AG09309 (cell line): Measurements from ENCODE around the gene PRODH.
"Not testable (repeated sequence)": the region's sequence is repeated elsewhere in the genome, so short reads cannot be mapped to it uniquely, and the experiment has no call there.

Source experiments
- DNase-seq: peaks from one replicate; pipeline ENCODE4 v3.0.0-alpha.2; 2010; ENCODE audit warnings: low read depth
- H3K4me3 ChIP-seq: 2 replicates; pipeline ENCODE4 v1.5.1; 2011; ENCODE audit warnings: mild to moderate bottlenecking, low read depth, low read length, moderate library complexity; ENCODE audit not compliant: control insufficient read depth
- CTCF ChIP-seq: IDR thresholded peaks from 2 replicates; pipeline ENCODE4 v1.5.1; 2011; ENCODE audit warnings: mild to moderate bottlenecking, low read depth, low read length, inconsistent platforms; ENCODE audit not compliant: insufficient read depth, control insufficient read depth; ENCODE audit errors: missing control alignments

PRODH gene

GRCh38 chr22:18965526-18966421 is 29.7 kb upstream of the PRODH start:
- no peak for DNase-seq
- no peak for TF ChIP-seq CTCF
- no peak overlapping the region for H3K4me3 ChIP-seq

GRCh38 chr22:18964501-18965265 is 28.6 kb upstream of the PRODH start:
- not testable (repeated sequence) for H3K4me3 ChIP-seq, DNase-seq

GRCh38 chr22:18964051-18964450 is 28.0 kb upstream of the PRODH start:
- H3K4me3 ChIP-seq, DNase-seq: not testable (repeated sequence)

GRCh38 chr22:18962308-18962635 is 26.2 kb upstream of the PRODH start:
- no peak overlapping the region for H3K4me3 ChIP-seq
- TF ChIP-seq CTCF: no peak
- DNase-seq: no peak

- not testable (repeated sequence) for H3K4me3 ChIP-seq, DNase-seq
Observed at GRCh38 chr22:18961632-18962307, 25.7 kb upstream of the PRODH start.

GRCh38 chr22:18961201-18961600 is 25.1 kb upstream of the PRODH start:
- DNase-seq: not testable (repeated sequence)

GRCh38 chr22:18960166-18960820 is 24.2 kb upstream of the PRODH start:
- H3K4me3 ChIP-seq, DNase-seq: not testable (repeated sequence)

More at GRCh38 chr22:18961201-18961600, 25.1 kb upstream of the PRODH start:
- not testable (repeated sequence) for H3K4me3 ChIP-seq

- DNase-seq: not testable (repeated sequence)
Observed at GRCh38 chr22:18959741-18960140, 23.6 kb upstream of the PRODH start.

GRCh38 chr22:18959266-18959665 is 23.2 kb upstream of the PRODH start:
- DNase-seq, H3K4me3 ChIP-seq: not testable (repeated sequence)

More at GRCh38 chr22:18959741-18960140, 23.6 kb upstream of the PRODH start:
- not testable (repeated sequence) for H3K4me3 ChIP-seq

GRCh38 chr22:18958738-18959137 is 22.6 kb upstream of the PRODH start:
- H3K4me3 ChIP-seq, DNase-seq: not testable (repeated sequence)

GRCh38 chr22:18958321-18958705 is 22.2 kb upstream of the PRODH start:
- H3K4me3 ChIP-seq, DNase-seq: not testable (repeated sequence)

- not testable (repeated sequence) for DNase-seq, H3K4me3 ChIP-seq
Observed at GRCh38 chr22:18957621-18958320, 21.7 kb upstream of the PRODH start.

- DNase-seq, H3K4me3 ChIP-seq: not testable (repeated sequence)
Observed at GRCh38 chr22:18956956-18957355, 20.9 kb upstream of the PRODH start.

- H3K4me3 ChIP-seq, DNase-seq: not testable (repeated sequence)
Observed at GRCh38 chr22:18956121-18956895, 20.2 kb upstream of the PRODH start.
